ENCODE data around the gene HEXIM2. TPM values are rescaled to one million over a fixed set of nuclear protein-coding genes. Genes with fewer than 3 reads are reported as not detected.
"Not testable (repeated sequence)": the region's sequence is repeated elsewhere in the genome, so short reads cannot be mapped to it uniquely, and the experiment has no call there.

Gene HEXIM2, protein sequence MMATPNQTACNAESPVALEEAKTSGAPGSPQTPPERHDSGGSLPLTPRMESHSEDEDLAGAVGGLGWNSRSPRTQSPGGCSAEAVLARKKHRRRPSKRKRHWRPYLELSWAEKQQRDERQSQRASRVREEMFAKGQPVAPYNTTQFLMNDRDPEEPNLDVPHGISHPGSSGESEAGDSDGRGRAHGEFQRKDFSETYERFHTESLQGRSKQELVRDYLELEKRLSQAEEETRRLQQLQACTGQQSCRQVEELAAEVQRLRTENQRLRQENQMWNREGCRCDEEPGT
- total RNA-seq: 3.3 TPM
- long read RNA-seq, partial matches to known transcripts: 1 of 6 reads
- long read RNA-seq, other reads (novel, unspliced or antisense): 1 of 6 reads

- intact Hi-C loops (cut with DNase I): loop anchor here (1.0 kb wide), 1 partner anchor 13 kb away; the partner anchor contains the start of gene HEXIM1
- DNase-seq (ENCODE audit: low spot score): peak; percentile 99
Measured at GRCh38 chr17:45161288-45162024, at the start of gene HEXIM2. TSS of gene HEXIM2 (plus strand) at chr17:45161875. CDS start at chr17:45162794, 919 bp downstream.

DNA sequence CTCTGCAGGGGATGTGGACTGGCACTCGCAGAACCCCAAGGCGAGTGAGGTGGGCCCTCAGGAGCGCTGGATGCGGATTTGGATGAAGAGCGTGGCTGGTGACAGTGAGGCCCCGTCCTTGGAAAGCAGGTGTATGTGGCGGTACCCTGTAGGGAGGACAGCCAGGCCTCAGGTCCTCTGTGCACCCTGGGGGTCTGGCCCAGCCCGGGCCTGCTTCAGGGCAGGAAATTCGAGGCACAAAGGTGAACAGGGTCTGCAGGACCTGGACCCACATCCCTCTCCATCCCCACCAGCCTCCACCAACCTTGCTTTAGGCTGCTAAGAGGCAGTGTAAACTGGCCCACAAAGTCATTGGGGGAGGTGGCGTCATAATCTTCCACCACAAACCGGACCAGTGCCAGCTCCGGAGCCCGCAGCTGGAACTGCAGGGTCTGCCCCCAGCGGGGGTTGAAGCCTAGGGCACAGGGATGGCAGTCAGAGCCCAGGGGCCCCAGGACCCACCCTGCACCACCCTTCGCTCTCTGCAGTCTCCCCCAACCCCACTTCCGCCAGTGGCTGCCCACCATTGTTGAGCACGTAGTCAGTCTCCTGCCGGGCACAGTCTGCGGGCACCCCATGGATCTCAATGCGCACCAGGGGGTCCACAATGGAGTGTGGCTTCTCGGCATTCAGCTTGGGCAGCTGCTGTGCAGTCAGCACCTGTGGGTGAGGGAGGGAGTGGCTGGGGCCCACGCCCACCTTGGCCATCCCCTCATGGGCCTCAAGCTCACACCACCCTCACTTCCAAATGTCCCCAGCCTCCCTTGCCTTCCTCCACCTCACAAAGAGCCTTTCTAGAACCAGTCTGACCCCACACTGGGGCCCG lies 48.9 kb upstream of the HEXIM2 start:
- intact Hi-C loops (cut with DNase I): no loop called here
- DNase-seq (ENCODE audit: low spot score): no peak

DNA sequence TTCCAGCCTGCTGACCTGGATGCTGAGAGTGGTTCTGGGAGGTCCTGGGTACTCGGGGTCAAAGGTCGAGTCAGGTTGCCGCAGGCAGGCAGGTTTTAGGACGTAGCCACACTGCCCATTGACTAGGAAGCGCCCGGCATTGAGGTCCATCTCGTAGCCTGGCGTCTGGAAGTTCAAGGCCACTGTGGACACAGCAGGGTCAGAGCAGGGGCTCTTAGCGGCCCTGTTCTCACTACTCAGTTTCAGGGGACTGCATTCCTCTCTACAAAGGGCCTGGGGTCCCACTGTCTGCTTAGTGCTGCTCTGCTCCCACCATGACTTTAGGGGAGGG lies 48.3 kb upstream of the HEXIM2 start:
- intact Hi-C loops (cut with DNase I): no loop called here
- DNase-seq (ENCODE audit: low spot score): no peak

- intact Hi-C loops (cut with DNase I): no loop called here
Measured at GRCh38 chr17:45114117-45114932, 47.4 kb upstream of the HEXIM2 start.

DNA sequence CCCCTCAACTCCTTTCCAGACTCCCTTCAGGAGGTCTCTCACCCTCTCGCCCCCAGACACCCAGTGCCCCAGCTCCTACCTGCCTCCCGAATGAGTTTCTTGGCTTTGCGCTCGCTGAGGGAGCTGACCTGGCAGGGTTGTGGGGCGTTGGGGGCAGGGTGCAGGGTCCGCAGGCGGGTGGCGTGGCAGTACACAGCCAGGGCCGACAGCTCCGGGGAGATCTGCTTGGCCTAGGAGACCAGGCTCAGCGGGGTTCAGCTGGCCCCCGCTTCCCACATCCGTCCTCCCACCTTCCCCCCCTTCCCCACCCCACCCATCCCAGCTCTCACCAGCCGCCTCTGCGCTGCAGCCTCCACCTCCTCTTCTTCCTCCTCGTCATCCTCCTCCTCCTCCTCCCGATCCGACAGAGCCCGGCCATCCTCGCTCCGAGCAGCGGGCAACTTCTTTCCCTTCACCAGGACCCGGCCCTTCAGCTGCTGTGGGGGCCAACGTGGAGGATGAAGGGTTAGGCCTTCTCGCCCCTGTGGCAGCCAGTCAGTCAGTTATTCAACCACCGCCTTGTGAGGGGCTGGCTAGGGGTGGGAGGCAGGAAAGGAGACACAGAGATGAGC lies 46.6 kb upstream of the HEXIM2 start:
- DNase-seq (ENCODE audit: low spot score): no peak
- intact Hi-C loops (cut with DNase I): no loop called here

More at GRCh38 chr17:45114117-45114932, 47.4 kb upstream of the HEXIM2 start:
- DNase-seq (ENCODE audit: low spot score): no peak

GRCh38 chr17:45115871-45116270 lies 45.8 kb upstream of the HEXIM2 start:
- intact Hi-C loops (cut with DNase I): no loop called here
- DNase-seq (ENCODE audit: low spot score): no peak

- intact Hi-C loops (cut with DNase I): no loop called here
- no peak for DNase-seq (ENCODE audit: low spot score)
Measured at GRCh38 chr17:45116434-45117016, 45.1 kb upstream of the HEXIM2 start.

DNA sequence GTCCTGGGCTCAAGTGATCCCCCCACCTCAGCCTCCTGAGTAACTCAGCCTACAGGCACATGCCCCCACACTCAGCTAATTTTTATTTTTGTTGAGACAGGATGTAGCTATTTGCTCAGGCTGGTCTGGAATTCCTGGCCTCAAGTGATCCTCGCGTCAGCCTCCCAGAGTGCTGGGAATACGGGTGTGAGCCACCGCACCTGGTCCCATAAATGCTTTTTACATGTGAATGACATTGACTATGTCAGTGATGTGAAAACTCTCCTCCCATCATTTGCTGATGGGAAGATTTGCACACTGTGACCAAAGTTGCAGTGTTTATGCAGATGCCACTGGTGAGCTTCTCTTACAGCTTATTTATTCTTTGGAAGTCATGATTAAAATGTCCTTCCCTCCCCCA lies 44.3 kb upstream of the HEXIM2 start:
- intact Hi-C loops (cut with DNase I): no loop called here
- DNase-seq (ENCODE audit: low spot score): no peak

- intact Hi-C loops (cut with DNase I): no loop called here
- DNase-seq (ENCODE audit: low spot score): no peak
Measured at GRCh38 chr17:45117848-45118646, 43.6 kb upstream of the HEXIM2 start.

GRCh38 chr17:45118691-45119090 lies 43.0 kb upstream of the HEXIM2 start:
- no peak for DNase-seq (ENCODE audit: low spot score)

DNA sequence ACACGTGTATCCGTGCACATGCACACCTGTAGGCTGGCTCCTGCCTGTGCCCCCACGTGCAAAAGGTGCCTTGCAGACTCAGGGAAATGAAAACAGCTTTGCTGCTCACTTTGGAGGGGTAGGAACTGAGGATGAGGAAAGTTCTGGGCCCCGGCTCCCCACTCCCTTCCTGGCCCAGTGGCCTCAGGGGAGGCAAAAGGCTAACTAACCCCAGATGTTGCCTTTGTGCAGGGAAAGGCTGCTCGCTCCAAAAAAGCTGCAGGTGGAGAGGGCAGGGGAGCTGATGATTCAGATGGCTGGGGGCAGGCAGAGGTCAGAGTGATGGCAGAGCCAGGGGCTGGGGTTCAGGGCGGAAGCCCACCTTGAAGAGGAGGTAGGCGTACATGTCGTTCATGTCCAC lies 41.7 kb upstream of the HEXIM2 start:
- no peak for DNase-seq (ENCODE audit: low spot score)
- intact Hi-C loops (cut with DNase I): no loop called here

More at GRCh38 chr17:45118691-45119090, 43.0 kb upstream of the HEXIM2 start:
- intact Hi-C loops (cut with DNase I): no loop called here

GRCh38 chr17:45120558-45120957 lies 41.1 kb upstream of the HEXIM2 start:
- DNase-seq (ENCODE audit: low spot score): no peak
- intact Hi-C loops (cut with DNase I): no loop called here

- DNase-seq (ENCODE audit: low spot score): no peak
- intact Hi-C loops (cut with DNase I): no loop called here
Measured at GRCh38 chr17:45121055-45121454, 40.6 kb upstream of the HEXIM2 start.

- no peak for DNase-seq (ENCODE audit: low spot score)
- intact Hi-C loops (cut with DNase I): no loop called here
Measured at GRCh38 chr17:45123076-45123770, 38.5 kb upstream of the HEXIM2 start.

DNA sequence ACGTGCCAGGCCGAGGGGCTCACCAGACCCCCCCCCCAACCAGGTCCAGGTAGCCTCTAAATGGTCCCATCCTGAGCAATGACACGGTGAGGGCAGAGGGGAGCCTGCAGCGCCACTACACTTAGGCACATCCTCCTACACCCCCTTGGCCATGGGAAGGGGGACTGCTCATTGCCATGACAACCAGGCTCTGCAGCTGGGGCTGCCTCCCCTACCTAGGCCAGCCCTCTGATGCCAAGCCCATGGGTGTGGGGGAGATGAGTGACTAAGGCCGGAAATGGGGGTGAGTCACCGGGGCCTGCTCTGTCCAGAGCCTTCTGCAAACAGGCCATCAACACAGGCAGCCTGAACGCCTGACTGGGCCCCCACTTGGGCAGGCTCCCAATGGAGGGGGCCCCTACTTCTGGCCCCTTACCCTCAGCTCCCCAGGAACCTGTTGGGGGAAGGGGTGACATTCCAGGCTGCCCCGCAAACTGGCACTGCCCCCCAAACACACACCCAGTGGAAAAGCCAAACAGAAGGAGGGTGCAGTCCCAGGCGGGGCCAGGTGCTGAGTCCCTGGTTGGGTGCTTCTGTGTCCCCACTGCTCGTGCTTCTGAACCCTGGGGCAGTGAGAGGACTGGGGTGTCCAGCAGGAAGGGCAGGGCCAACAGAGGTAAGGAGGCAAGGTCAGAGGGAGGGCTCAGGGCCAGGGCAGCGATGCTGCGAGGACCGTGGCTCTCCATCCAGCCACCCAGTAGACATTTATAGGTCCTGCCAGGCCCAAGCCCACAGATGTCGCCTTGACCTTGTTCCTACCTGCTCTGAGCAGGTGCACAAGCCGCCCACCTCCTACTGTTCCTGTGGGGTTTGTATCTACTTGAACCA lies 37.5 kb upstream of the HEXIM2 start:
- no peak for DNase-seq (ENCODE audit: low spot score)
- intact Hi-C loops (cut with DNase I): no loop called here

- DNase-seq (ENCODE audit: low spot score); intact Hi-C loops (cut with DNase I): not testable (repeated sequence)
Measured at GRCh38 chr17:45124797-45125122, 36.9 kb upstream of the HEXIM2 start.
